NCI-H2196 (cell line): Measurements from ENCODE around the gene CELF2.

ENCODE experiments used
- DNase-seq: peaks from one replicate; lab custom pipeline; 2025; ENCODE audit not compliant: unreplicated experiment; lab: John Stamatoyannopoulos, UW

CELF2 gene

DNA sequence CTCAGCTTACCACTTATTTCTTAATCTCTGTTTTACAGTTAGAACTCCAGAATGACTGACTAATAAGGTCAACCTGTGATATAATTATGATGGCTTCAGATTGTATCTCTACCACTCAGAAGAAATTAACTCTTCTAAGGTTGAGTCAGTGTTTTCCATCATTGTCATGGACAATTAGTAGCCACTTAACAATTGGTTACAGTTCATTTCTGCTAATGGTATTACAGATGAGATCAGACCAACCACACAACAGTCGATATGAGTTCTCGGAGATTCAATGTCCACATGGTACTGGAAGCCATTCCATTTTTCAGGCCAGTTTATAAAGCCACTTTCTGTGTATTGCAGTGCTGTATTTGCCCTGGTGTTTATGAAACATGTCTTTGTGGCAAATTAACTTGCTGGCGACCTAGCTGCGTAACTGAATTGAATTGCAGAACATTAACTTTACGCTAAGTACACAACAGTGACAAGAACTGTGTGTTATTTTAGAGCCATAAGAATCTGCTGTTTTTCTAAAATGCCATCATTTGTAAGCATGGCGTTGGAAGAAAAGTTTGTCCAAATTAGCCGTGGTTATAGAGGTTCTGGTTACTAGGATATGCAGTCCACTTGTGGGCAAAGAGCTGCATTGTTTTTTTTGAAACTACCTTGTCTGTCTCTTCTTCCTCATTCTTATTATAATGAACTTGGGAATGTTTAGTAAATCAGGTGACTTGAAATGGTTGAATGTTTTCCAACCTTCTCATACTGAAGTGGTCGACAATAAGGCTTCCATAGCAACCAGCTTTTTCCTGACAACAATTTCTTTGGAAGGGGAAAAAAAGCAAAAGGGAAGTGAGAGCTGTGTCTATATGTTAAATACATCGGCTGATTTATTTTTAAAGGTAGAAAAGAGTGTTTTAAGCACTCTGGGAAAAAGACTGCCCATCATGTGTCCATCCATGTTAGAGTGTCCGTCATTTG, 76.4 kb downstream of the CELF2 start:
- DNase-seq = no peak

DNA sequence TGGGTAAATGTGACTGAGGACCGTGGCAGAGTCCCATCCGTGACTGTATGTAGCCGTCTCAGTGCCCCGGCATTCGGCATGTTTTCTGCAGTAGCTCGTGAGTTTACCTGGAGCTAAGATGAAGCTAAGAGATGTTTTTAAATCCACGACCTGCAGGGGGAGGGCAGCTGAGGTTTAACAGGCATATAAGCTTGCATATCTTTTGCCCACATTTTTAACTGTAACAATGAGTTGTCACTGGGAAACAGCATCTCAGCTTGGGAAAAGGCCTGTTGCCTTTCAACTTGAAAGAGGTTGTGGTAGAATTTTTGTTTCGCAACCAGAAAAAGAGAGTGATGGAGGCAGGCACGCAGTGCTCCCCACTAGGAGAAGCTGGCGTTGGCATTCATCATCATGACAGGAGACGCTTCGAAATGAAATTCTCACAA, 77.7 kb downstream of the CELF2 start:
- DNase-seq = no peak

DNA sequence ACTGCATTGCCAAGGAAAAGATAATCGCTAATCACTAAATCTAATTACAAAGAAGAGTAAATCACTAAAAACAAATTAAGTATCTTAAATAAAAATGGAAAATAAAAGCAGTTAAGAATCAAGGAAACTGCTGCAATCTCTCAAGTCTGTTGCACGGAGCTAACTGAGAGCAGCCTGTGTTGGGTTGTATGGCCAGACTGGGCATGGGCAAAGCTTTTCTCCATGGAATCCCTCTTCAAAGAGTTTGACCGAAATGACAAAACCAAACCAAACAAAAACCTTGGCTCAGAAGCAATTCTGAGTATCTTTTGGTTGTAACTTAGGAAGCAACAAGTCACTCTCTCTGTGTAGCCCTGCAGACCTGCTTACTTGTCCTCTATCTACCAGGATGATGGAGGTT, 78.8 kb downstream of the CELF2 start:
- DNase-seq = no peak

DNA sequence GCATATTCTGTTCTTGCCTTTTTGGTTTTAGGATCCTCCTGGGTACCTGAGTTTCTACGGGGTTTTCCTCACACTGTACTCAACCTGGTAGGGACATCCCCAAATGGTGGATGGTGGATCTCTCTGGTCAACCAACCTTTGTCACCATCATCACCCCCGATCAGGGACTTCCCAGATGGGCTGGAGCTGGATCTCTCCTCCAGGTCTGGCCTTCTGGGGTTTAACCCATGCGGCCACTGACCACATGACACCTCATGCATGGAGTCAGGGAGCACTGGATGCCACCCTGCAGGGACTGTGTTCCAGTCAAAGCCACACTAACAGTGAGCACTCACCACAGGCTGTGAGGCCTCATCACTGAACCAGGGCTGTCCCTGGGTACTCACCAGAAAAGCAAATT, 80.0 kb downstream of the CELF2 start:
- no peak for DNase-seq

DNA sequence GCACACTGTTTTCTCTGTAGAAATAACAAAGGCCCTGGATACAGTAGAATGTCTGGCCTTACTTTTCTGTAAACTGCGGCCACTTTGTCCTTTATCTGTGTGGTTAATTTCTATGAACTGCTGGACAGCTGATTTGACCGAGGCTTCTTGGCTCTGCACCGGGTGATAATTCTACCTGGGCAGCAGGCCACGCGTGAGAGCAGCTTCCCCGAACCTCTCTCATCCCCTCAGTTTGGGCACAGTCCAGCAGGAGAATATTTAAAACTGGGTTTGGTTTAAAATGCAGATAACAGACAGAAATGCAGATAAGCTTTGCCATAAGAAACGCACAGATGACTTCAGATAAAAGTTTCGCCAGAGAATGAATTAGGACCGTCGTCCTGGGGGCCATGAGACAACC, 81.0 kb downstream of the CELF2 start:
- DNase-seq = no peak

DNA sequence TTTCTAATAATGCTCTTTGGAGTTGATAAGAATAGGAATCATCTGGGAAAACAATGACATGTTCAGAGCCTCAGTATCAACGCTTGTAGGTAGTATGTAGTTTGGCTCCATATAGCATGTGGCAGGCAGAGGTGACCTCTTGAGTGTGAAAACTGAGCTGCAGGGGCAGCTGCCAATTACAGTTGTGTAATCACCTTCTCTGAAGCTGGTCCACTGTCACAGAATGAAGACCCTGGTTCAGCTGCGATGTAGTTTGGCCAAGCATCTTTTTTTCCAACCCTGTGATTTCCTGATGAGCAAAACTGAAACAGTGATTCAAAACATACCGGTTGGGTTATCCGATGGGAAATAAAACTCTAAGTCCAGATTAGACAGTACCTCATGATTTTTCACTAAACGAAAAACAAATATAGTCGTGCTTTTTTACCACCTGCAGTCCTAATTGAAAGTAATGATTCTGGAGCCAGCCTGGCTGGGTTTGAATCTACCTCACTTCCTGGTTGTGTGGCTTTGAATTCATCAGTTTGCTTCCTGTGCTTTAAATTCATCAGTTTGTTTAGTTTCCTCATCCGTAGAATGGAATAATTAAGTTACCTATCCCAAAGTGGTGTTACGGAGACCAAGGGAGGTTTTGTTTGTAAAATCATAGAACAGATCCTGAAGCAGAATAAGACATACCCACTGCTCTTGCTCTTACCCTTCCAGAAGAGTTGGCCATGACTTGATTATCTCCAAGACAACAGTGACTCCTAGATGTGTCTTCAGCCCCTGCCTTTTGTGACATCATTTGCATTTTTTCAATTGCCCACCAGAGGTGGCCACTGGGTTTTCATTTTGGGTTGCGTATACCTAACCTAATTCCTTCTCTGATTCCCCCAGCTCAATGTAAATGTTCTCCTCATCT, 87.4 kb downstream of the CELF2 start:
- no peak for DNase-seq

DNA sequence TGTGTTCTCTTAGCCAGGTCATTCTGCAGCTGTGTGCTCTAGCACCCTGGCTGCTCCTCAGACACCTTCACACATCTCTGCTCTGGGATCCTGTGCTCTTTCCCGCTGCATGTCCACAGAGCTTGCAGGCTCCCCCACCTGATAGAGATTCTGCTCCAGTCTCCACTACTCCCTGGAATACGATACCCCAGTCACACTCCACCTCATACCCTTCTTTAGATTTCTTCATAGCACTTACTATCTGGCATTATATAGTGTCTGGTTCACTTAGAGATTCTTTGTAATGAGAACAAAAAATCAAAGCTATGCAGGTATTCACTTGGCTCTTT, 88.0 kb downstream of the CELF2 start:
- DNase-seq = no peak

DNA sequence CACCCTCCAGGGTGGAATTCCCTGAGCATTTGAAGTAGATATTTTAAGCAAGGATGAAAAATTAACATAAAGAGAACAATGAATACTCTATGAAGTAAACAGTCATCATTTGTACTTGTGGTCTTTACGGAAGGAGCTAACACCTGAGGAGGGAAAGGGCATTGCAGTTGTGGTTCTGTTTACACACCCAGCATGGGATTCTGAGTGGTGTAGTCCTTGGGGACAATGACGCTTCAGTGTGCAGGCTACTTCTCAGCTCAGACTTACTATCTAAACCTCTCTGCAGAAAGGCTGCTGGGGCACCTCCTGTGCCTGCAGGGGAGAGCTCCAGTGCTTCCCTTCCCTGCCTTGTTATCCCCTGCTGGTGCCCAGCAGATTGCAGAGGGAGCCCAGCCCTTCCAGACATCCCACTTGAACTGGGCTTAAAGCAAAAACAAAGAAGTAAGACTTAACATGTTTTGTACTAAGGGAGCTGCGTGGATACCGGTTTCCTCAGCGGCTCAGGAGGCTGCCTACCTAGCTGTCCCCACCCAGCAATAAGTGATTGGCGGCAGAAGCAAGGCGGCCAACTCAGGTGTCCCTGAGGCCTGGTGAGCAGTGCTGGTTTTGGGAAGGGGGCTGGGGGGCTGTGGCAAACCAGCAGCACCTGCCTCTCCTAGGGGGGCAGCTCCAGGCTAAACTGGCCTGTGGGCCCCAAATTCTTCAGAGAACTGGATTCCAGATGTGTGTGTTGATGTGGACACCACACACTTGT, 89.1 kb downstream of the CELF2 start:
- DNase-seq = no peak

DNA sequence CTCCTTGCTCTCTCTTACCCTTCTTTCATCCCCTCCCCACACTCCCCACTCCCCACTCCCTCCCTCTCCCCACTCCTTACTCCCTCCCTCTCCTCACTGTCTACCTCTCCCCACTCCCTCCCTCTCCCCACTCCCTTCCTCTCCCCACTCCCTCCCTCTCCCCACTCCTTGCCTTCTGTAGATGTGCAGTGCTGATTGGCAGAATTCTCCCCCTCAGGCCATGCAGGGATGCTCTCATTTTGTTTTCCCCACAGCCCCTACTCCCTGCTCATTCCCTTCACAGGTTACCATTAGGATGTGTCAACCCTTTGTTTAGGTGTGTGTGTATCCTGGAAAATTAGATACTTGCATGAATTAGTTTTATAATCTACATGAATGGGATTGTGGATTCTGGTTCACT, 90.3 kb downstream of the CELF2 start:
- DNase-seq = no peak

DNA sequence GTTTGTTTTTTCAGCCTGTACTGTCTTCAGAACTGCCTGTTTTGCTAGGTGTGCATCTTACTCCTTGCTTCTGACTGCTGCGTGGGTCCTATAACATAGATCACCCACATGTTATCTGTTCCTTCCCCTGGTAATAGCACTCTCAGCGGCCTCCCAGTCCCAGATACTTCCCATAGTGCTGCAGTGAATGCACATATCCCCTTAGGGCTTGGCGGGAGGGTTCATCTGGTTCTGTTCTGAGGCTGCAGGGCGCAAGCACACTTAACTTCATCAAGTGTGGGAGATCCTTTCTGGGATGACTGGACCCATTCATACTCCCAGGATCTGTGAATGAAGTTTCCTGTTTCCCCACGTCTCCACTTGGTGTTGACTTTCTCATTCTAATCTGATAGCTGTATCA, 90.7 kb downstream of the CELF2 start:
- DNase-seq = no peak

DNA sequence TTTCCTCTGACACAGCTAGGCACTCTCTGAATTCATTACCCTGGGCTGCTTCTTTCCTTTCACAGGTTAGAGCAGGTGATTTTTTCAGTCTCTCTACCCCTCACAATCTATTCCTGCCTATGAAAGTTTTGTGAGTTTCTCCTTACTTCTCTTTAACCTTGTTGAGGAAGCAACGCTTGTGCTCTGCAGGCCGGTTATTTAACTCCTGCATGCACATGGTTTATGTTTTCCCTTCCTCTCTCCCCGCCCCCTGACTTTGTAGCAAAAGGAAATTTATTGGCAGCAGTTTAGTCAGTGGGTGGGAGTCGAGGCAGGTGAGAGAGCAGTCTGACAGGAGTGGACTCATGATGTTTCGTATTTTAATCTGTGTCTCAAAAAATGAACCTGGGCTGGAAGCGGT, 91.9 kb downstream of the CELF2 start:
- DNase-seq = no peak

DNA sequence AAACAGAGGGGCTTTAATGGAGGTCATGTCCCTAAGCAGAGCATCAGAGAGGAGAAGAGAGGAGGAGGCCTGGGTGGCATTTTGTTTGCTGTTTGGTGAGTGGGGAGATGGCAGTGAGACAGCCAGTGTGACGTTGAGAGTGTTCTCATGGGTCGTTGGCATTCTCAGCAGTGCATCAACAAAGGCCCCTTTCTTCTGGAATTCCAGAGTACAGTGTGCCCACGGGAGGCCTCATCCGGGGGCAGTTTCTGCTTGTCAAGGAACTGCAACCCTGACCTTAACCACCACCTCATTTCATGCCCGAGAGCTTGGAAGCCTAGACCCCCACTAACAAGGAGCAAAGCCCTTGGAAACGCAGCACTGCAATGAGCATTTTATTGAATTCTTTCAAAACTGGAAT, 92.9 kb downstream of the CELF2 start:
- DNase-seq = no peak

DNA sequence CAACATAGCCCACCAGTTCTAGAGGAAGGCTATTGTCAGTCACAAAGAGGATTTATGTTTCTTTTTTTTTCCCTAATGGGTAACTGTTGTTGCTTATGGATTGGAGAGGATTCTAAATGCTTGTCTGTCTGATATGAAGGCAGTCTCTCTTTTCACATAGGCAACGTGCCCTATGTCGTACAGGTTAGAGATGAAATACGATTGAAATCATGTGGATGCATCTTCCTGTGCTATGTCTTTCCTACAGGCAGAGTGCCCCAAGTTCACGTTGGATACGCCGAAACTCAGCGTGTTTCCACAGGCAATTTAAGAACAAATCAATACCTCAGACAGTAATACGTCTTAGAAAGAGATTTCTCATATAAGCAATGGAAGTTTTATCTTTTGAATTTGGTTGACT, 93.8 kb downstream of the CELF2 start:
- no peak for DNase-seq

DNA sequence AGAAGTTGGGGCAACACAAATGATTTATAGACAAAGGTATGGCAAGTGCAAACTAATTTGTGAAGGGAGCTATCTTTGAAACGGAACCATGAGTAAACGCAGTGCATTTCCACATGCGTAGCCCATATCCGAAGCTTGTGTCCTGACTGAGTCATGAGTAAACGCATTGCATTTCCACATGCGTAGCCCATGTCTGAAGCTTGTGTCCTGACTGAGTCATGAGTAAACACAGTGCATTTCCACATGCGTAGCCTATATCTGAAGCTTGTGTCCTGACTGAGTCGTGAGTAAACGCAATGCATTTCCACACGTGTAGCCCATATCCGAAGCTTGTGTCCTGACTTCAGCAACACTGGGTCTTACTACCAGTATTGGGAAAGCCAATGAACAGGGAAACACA, 95.0 kb downstream of the CELF2 start:
- no peak for DNase-seq

DNA sequence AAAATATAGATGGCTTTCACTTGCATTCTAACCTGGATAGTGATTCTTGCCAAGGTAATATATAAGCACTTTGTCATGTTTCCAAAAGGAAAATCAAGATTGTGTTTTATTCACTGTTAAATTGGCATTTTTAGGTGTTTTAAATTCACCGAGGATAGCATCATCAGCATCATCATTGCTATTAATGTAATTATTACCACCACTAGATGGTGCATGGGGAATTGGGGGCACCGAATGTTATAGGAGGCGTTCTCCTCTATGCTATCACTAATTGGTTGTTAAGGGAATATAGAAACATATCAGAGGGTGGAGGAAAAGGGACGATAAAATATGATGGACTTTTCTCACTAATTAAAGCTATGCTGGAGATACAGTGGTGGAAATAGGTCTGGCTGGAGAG, 95.5 kb downstream of the CELF2 start:
- DNase-seq = no peak

DNA sequence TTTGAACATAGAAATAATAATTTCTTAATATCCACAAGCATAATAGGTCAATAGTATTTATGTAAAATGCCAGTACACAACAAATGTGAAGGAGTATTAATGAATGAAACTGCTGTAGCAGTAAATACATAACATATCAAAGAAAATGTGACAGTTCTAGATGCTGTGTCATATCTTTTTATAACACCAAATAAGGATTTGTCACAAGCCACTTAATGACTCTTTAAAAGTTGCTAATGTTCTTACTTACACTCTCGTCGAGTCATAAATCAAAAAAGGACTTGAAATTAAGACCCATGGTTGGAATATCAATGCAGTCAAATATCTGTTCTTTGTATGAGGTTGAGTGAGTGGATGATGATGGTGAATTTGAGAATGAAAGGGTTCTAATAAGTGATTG, 96.6 kb downstream of the CELF2 start:
- DNase-seq = no peak

DNA sequence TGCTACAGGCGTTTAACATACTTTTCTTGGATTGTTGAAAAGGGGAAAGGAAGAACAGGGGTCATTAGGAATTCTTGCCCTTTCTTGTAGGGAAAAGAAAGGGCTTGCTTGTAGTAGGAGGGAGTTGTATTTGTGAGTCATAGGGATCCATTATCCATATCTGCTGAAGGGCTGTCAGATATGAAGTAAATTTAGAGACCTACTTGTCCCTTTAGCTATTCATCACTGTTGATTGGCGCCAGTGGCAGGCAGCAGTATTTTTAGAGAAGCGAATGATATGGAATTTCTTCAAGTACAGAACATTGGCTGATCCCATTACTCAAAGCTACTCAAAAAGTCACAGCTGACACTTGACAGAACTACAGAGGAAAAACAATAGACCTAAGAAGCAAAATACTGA, 97.7 kb downstream of the CELF2 start:
- DNase-seq = no peak

DNA sequence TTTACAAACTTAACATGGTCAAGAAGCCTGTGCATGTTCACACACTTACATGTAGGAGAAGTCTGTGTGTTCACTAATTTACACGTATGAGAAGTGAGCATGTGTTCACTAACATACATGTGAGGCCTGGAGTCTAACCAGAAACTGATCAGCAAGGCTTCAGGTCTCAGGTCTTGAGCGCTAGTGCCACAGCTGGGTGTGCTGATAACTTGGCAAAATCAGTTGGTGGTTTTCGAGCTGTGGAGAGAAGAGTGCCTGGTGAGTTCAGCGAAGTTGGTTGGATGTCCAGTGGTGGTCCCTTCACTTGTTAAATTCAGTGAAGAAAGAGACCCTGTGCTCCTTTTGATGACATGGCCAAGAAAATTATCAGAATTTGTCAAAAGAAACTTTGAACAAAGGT, 98.7 kb downstream of the CELF2 start:
- no peak for DNase-seq

DNA sequence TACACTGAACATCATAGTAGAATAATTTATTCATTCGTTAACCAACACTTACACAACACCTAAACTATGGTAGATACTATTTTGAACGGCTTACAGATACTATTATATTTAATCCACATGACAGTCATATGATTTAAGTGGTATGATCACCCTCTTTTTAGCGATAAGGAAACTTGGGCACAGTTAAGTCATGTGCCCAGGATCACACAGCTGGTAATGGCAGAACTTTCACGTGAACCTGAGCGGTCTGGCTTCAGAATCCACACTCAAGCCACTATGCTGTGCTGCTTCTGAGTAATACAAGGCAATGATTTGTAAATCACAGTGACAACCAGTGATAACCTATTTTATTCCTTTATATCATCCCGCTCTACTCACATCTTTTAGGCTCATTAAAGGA, 99.1 kb downstream of the CELF2 start:
- DNase-seq = no peak

DNA sequence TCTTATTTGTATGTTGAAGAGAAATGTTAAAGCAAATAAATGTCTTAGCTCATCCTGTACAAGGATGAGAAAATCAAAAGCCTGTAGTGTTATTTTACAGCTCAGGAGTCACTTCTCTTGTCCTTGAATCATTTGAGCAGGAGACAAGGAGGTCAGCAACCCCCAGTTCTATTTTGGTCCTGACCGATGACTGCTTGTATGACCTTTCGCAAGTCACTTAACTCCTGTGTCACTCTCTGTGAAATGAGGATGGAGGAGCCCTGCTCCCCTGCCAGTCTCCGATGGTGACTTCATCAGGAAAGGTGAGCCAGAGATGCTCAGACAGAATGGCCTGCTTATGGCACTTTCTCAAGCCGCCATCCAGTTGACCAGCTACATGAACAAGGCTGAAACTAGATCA, 101.0 kb downstream of the CELF2 start:
- no peak for DNase-seq

DNA sequence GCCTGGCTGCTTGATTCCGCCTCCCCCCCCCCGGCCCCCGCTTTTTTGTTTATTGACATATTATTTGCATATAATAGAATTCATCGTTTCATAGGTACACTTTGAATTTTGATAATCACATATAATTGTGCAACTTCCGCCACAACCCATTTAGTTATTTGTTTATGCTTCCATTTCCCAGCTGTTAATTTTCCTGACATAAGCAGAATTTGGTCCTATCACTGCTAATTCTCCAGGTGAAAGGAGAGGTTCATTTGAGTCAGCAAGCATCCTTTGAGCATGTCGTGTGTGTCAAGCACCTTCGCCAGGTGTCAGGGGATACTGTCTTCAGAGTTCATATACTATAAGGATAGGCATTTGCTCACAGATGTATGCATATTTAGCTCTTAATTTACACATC, 102.2 kb downstream of the CELF2 start:
- no peak for DNase-seq
